ENCODE results near the gene OAS2.

GRCh38 chr12:112939761-112940381, 38.4 kb upstream of the OAS2 start:
- no peak for TF ChIP-seq POLR2A (IDR thresholded peaks at IDR 0.05; ENCODE audit: control extremely low read depth in 1 of 2, low read depth in 2 of 2, low read length in 2 of 2)
- no peak for TF ChIP-seq MAFK (IDR thresholded peaks at IDR 0.05; ENCODE audit: low read depth, low read length)
- no peak for TF ChIP-seq JUND (IDR thresholded peaks at IDR 0.05; ENCODE audit: low read length)
- TF ChIP-seq CTCF (IDR thresholded peaks at IDR 0.05; ENCODE audit: control extremely low read depth in 1 of 3, insufficient read depth in 1 of 3, low read depth in 1 of 3, low read length in 3 of 3), result no peak
- TF ChIP-seq RAD21 (IDR thresholded peaks at IDR 0.05 in 1 of 2, conservative IDR thresholded peaks at IDR 0.05 in 1 of 2; ENCODE audit: low read depth in 2 of 2, low read length in 2 of 2), result no peak
- no peak for TF ChIP-seq POLR2AphosphoS5 (IDR thresholded peaks at IDR 0.05; ENCODE audit: low read depth, low read length)
- TF ChIP-seq TAF1 (IDR thresholded peaks at IDR 0.05; ENCODE audit: low read depth, low read length), result no peak
